HepG2 (cell line): ENCODE data around the gene TTC38. TPM values are rescaled to one million over a fixed set of nuclear protein-coding genes. Genes with fewer than 3 reads are reported as not detected.
A peak's percentile ranks its signal among the peaks of the same experiment; 100 is the strongest.

Source experiments
- FUBP1 ChIP-seq: sonication (generic); formaldehyde crosslinking; IDR thresholded peaks from 2 replicates; pipeline ENCODE4 v1.5.1; 2020; ENCODE audit warnings: missing genetic modification reagents, mild to moderate bottlenecking, borderline replicate concordance
- ZBTB21 ChIP-seq: sonication (generic); formaldehyde crosslinking; IDR thresholded peaks from 2 replicates; pipeline ENCODE4 v1.4.0; 2020; ENCODE audit warnings: missing genetic modification reagents
- ZBTB38 ChIP-seq: sonication (generic); formaldehyde crosslinking; IDR thresholded peaks from 2 replicates; pipeline ENCODE4 v1.5.1; 2020; ENCODE audit warnings: mild to moderate bottlenecking, missing genetic modification reagents
- polyA plus RNA-seq, 8 experiments: library from polyadenylated mRNA; depleted of rRNA in 3 of 8; stranded (reverse) in 7 of 8; unstranded in 1 of 8; fragments of >200 nt; fragmentation: Illumina TruSeq in 4 of 8; extraction: Trizol in 4 of 8; gene quantifications; 2 replicates each; pipeline versions ENCODE4 v1.2.1 to v1.2.3, GENCODE V29; 2011 to 2016; ENCODE audit warnings: low read depth in 4 of 8, missing spikeins in 1 of 8, mixed read lengths in 1 of 8; ENCODE audit not compliant: insufficient read depth in 1 of 8
- total RNA-seq, 5 experiments: library from RNA; depleted of rRNA; stranded (reverse); fragments of >200 nt; fragmentation: Illumina TruSeq; extraction: Trizol; gene quantifications; 2 replicates each; pipeline ENCODE4 v1.2.3, GENCODE V29; 2016; ENCODE audit warnings: low read depth in 1 of 5
- TF ChIP-seq, protein P1 (sequence below): sonication (generic); formaldehyde crosslinking; IDR thresholded peaks from 2 replicates; pipeline ENCODE4 v1.5.1; 2020; ENCODE audit warnings: mild to moderate bottlenecking, moderate library complexity, missing genetic modification reagents
- TF ChIP-seq, protein P2 (sequence below): sonication (generic); formaldehyde crosslinking; IDR thresholded peaks from 2 replicates; pipeline ENCODE4 v1.9.0; 2022; ENCODE audit warnings: low read depth, missing genetic modification reagents
- TF ChIP-seq, protein P3 (sequence below): sonication (generic); formaldehyde crosslinking; IDR thresholded peaks from 2 replicates; pipeline ENCODE4 v1.4.0; 2020; ENCODE audit warnings: missing genetic modification reagents, mild to moderate bottlenecking, borderline replicate concordance

The TTC38 gene
- total and polyA plus RNA-seq, 2 of the 13 experiments (the other 11 are each of a cell fraction or from before 2014, with no cell fraction given) = 101 to 105 TPM

GRCh38 chr22:46269564-46269963 lies 1.8 kb downstream of the TTC38 start (continued):
- TF ChIP-seq, protein P1, sequence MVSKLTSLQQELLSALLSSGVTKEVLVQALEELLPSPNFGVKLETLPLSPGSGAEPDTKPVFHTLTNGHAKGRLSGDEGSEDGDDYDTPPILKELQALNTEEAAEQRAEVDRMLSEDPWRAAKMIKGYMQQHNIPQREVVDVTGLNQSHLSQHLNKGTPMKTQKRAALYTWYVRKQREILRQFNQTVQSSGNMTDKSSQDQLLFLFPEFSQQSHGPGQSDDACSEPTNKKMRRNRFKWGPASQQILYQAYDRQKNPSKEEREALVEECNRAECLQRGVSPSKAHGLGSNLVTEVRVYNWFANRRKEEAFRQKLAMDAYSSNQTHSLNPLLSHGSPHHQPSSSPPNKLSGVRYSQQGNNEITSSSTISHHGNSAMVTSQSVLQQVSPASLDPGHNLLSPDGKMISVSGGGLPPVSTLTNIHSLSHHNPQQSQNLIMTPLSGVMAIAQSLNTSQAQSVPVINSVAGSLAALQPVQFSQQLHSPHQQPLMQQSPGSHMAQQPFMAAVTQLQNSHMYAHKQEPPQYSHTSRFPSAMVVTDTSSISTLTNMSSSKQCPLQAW (CRISPR knock-in tag) = peak; percentile 23; the same call in 1 of the 2 replicates
- TF ChIP-seq, protein P2, sequence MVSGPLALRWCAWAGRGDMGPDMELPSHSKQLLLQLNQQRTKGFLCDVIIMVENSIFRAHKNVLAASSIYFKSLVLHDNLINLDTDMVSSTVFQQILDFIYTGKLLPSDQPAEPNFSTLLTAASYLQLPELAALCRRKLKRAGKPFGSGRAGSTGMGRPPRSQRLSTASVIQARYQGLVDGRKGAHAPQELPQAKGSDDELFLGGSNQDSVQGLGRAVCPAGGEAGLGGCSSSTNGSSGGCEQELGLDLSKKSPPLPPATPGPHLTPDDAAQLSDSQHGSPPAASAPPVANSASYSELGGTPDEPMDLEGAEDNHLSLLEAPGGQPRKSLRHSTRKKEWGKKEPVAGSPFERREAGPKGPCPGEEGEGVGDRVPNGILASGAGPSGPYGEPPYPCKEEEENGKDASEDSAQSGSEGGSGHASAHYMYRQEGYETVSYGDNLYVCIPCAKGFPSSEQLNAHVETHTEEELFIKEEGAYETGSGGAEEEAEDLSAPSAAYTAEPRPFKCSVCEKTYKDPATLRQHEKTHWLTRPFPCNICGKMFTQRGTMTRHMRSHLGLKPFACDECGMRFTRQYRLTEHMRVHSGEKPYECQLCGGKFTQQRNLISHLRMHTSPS (CRISPR knock-in tag) = peak; percentile 70
- no peak for TF ChIP-seq FUBP1
- TF ChIP-seq, protein P3, sequence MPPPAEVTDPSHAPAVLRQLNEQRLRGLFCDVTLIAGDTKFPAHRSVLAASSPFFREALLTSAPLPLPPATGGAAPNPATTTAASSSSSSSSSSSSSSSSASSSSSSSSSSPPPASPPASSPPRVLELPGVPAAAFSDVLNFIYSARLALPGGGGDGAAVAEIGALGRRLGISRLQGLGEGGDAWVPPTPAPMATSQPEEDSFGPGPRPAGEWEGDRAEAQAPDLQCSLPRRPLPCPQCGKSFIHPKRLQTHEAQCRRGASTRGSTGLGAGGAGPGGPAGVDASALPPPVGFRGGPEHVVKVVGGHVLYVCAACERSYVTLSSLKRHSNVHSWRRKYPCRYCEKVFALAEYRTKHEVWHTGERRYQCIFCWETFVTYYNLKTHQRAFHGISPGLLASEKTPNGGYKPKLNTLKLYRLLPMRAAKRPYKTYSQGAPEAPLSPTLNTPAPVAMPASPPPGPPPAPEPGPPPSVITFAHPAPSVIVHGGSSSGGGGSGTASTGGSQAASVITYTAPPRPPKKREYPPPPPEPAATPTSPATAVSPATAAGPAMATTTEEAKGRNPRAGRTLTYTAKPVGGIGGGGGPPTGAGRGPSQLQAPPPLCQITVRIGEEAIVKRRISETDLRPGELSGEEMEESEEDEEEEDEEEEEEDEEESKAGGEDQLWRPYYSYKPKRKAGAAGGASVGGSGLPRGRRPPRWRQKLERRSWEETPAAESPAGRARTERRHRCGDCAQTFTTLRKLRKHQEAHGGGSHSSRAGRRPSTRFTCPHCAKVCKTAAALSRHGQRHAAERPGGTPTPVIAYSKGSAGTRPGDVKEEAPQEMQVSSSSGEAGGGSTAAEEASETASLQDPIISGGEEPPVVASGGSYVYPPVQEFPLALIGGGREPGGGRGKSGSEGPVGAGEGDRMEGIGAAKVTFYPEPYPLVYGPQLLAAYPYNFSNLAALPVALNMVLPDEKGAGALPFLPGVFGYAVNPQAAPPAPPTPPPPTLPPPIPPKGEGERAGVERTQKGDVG = 0 out of 2 replicates have a peak, but pooled peaks have one; percentile 53
- no peak for TF ChIP-seq ZBTB21 (CRISPR knock-in tag)
- peak; percentile 65; the same call in 1 of the 2 replicates for TF ChIP-seq ZBTB38
- TF ChIP-seq, all 625 proteins: peak for 16
